ENCODE measurements around the gene DBNDD1.

DBNDD1 gene

GRCh38 chr16:90026135-90026534 is 6.9 kb upstream of the DBNDD1 start:
- no peak for DNase-seq
- H3K4me1 Mint-ChIP-seq (ENCODE audit: low read depth) = peaks cover 23% of the 10 kb centered on the region
- H3K36me3 Mint-ChIP-seq (ENCODE audit: low read depth) = peaks cover 8% of the 10 kb centered on the region
- peaks cover 3% of the 10 kb centered on the region for H3K27me3 Mint-ChIP-seq
- no peak overlapping the region for H3K27ac Mint-ChIP-seq
- H3K9me3 Mint-ChIP-seq = peaks cover 6% of the 10 kb centered on the region
- H3K4me3 Mint-ChIP-seq = no peak overlapping the region

- H3K36me3 Mint-ChIP-seq (ENCODE audit: low read depth) = peaks cover 5% of the 10 kb centered on the region
- no peak for DNase-seq
- peak overlapping the region; percentile 74 for H3K4me3 Mint-ChIP-seq
- peak overlapping the region; percentile 71 for H3K27ac Mint-ChIP-seq
- H3K27me3 Mint-ChIP-seq = peaks cover 16% of the 10 kb centered on the region
- H3K4me1 Mint-ChIP-seq (ENCODE audit: low read depth) = peaks cover 29% of the 10 kb centered on the region
- H3K9me3 Mint-ChIP-seq = peaks cover 6% of the 10 kb centered on the region
Observed at GRCh38 chr16:90023078-90023447, 3.8 kb upstream of the DBNDD1 start.

- peak overlapping the region; percentile 71 for H3K27ac Mint-ChIP-seq
- H3K36me3 Mint-ChIP-seq (ENCODE audit: low read depth) = peaks cover 5% of the 10 kb centered on the region
- peaks cover 18% of the 10 kb centered on the region for H3K27me3 Mint-ChIP-seq
- peaks cover 6% of the 10 kb centered on the region for H3K9me3 Mint-ChIP-seq
- DNase-seq = peak; percentile 89
- H3K4me3 Mint-ChIP-seq = peak overlapping the region; percentile 74
- H3K4me1 Mint-ChIP-seq (ENCODE audit: low read depth) = peaks cover 29% of the 10 kb centered on the region
Observed at GRCh38 chr16:90022209-90023077, 3.2 kb upstream of the DBNDD1 start.

DNA sequence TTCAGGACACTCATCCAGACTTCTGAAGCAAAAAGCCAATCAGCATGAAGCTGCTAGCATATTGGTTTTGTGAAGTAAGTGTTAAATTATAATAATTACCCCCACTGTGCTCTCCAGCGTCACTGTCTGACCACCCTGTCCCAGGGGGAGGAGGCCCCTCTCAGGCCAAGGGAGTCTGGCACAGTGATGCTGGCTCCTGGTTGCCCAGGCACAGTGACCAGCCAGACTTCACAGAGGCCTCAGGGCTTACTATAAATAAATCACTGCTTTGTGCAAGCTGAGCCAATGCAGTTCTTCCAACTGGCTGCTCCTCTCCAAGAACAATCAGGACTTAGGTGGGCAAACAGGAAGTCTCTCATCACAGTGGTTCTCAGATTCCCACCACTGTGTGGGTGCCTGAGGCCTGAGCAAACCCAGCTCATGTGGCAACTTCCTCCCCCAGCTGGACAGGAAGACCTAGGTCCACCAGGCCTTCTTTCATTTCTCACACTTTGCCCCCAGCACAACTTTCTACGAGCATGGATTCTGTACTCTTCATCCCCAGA is 1.7 kb upstream of the DBNDD1 start:
- H3K36me3 Mint-ChIP-seq (ENCODE audit: low read depth) = peaks cover 5% of the 10 kb centered on the region

GRCh38 chr16:90020260-90020837 is 1.1 kb upstream of the DBNDD1 start:
- no peak overlapping the region for H3K27ac Mint-ChIP-seq
- H3K4me3 Mint-ChIP-seq = peak overlapping the region; percentile 62
- peaks cover 23% of the 10 kb centered on the region for H3K4me1 Mint-ChIP-seq (ENCODE audit: low read depth)
- H3K9me3 Mint-ChIP-seq = peaks cover 6% of the 10 kb centered on the region
- H3K27me3 Mint-ChIP-seq = peaks cover 18% of the 10 kb centered on the region
- no peak for DNase-seq
- peaks cover 5% of the 10 kb centered on the region for H3K36me3 Mint-ChIP-seq (ENCODE audit: low read depth)

More for the DNA sequence above, 1.7 kb upstream of the DBNDD1 start:
- DNase-seq = no peak
- H3K4me3 Mint-ChIP-seq = no peak overlapping the region
- peaks cover 18% of the 10 kb centered on the region for H3K27me3 Mint-ChIP-seq
- peaks cover 24% of the 10 kb centered on the region for H3K4me1 Mint-ChIP-seq (ENCODE audit: low read depth)
- H3K9me3 Mint-ChIP-seq = peaks cover 6% of the 10 kb centered on the region
- H3K27ac Mint-ChIP-seq = no peak overlapping the region

DNA sequence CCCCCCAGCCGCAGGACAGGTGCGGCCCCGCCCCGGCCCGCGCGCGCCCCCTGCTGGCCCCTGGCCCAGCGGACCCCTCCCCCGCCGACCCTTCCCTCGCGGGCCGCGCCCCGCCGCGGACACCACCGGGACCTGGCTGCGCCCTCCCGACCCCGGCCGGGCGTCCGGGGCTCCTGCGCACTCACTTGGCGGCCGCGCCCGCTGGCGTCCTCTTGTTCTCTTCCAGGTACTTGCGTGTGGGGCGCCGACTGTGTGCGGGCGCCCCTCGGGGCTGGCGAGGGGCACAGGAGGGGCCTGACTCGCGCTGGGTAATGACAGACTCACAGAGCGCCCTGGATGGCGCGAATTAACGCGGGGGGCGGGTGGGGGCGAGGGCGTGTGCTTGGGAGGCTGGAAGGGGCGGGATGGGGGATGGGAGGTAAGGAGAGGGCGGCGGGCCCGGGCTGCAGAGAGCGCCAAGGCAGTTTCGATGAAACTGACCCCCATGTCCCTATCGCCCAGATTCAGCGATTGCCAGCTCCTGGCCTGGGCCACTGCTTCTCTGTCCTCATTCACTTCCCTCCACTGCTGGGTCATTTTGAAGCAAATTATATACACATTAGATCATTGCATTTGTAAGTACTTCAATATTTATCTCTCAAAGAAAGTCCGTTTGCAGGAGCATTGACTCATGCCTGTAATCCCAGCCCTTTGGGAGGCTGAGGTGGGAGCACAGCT is 445 bp upstream of the DBNDD1 start:
- peaks cover 18% of the 10 kb centered on the region for H3K27me3 Mint-ChIP-seq
- DNase-seq = peak; percentile 70
- H3K36me3 Mint-ChIP-seq (ENCODE audit: low read depth) = peaks cover 5% of the 10 kb centered on the region
- H3K4me1 Mint-ChIP-seq (ENCODE audit: low read depth) = peaks cover 23% of the 10 kb centered on the region
- H3K27ac Mint-ChIP-seq = no peak overlapping the region
- H3K9me3 Mint-ChIP-seq = peaks cover 6% of the 10 kb centered on the region
- H3K4me3 Mint-ChIP-seq = peak overlapping the region; percentile 62

DNA sequence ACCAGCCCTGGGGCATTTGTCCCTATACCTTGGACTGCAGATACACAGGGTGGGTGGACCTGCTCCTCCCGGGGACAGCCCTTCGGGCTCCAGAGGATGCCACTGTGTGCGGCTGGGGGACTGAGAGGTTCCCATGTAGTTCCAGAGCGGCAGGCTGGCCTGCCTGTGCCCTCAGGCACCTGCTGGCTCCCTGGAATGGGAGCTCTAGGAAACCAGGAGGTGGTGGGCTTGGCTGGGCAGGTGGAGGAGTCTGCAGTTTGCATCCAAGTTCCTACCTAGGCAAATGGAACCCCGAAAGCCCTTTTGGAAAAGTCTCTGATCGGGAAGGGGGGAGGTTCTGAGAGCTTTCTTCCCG is 982 bp downstream of the DBNDD1 start:
- Mint-ChIP-seq H3K4me3 (peak overlapping the region; percentile 29), H3K27ac (no peak overlapping the region)

GRCh38 chr16:90016339-90016950 is 2.8 kb downstream of the DBNDD1 start:
- peaks cover 22% of the 10 kb centered on the region for H3K27me3 Mint-ChIP-seq
- DNase-seq = no peak
- no peaks in the 10 kb centered on the region for H3K9me3 Mint-ChIP-seq
- H3K27ac Mint-ChIP-seq = no peak overlapping the region
- H3K4me3 Mint-ChIP-seq = no peak overlapping the region
- H3K4me1 Mint-ChIP-seq (ENCODE audit: low read depth) = peaks cover 9% of the 10 kb centered on the region
- no peaks in the 10 kb centered on the region for H3K36me3 Mint-ChIP-seq (ENCODE audit: low read depth)

More for the DNA sequence above, 982 bp downstream of the DBNDD1 start:
- Mint-ChIP-seq H3K27me3 (peaks cover 24% of the 10 kb centered on the region), H3K4me1 (ENCODE audit: low read depth) (peaks cover 21% of the 10 kb centered on the region), H3K36me3 (ENCODE audit: low read depth) (peaks cover 5% of the 10 kb centered on the region), H3K9me3 (peaks cover 6% of the 10 kb centered on the region)
- DNase-seq = no peak

DNA sequence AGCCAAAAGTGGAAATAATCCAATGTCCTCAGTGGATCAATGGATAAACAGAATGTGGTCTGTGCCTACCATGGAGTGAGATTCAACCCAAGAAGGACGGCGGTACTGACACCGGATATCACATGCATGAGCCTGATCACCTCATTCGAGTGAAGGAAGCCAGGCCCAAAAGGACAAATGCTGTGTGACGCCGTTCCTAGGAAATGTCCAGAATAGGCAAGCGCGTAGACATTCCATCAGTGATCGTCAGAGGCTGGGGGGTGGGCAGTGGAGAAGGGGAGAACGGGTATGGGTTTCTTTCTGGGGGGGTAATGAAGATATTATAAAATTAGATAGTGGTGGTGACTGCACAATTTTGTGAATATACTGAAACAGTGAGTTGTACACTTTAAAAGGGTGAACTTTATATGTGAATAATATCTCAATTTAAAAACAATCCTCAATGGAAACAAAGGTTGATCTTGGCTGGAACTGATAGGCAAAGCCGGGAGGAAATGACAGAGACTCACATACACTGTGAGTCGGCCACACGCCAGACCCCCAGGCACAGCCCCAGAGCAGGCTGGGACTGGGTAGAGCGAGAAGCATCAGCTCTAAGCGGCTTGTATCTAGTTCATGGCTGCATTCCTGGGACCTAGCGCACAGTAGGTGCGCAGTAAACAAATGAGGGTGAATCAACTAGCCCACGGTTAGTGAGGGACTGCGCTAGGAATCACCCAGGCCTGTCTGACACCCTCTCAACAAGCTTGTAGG is 3.5 kb downstream of the DBNDD1 start:
- no peak overlapping the region for H3K27ac Mint-ChIP-seq
- H3K4me1 Mint-ChIP-seq (ENCODE audit: low read depth) = peaks cover 5% of the 10 kb centered on the region
- H3K27me3 Mint-ChIP-seq = peaks cover 22% of the 10 kb centered on the region

GRCh38 chr16:90012991-90013745 is 6.1 kb downstream of the DBNDD1 start:
- no peak overlapping the region for H3K27ac Mint-ChIP-seq
- peaks cover 10% of the 10 kb centered on the region for H3K27me3 Mint-ChIP-seq
- no peaks in the 10 kb centered on the region for H3K9me3 Mint-ChIP-seq
- peaks cover 15% of the 10 kb centered on the region for H3K4me1 Mint-ChIP-seq (ENCODE audit: low read depth)
- no peak overlapping the region for H3K4me3 Mint-ChIP-seq
- DNase-seq = no peak
- no peaks in the 10 kb centered on the region for H3K36me3 Mint-ChIP-seq (ENCODE audit: low read depth)

More for the DNA sequence above, 3.5 kb downstream of the DBNDD1 start:
- no peak overlapping the region for H3K4me3 Mint-ChIP-seq
- no peaks in the 10 kb centered on the region for H3K9me3 Mint-ChIP-seq
- no peak for DNase-seq
- H3K36me3 Mint-ChIP-seq (ENCODE audit: low read depth) = no peaks in the 10 kb centered on the region

DNA sequence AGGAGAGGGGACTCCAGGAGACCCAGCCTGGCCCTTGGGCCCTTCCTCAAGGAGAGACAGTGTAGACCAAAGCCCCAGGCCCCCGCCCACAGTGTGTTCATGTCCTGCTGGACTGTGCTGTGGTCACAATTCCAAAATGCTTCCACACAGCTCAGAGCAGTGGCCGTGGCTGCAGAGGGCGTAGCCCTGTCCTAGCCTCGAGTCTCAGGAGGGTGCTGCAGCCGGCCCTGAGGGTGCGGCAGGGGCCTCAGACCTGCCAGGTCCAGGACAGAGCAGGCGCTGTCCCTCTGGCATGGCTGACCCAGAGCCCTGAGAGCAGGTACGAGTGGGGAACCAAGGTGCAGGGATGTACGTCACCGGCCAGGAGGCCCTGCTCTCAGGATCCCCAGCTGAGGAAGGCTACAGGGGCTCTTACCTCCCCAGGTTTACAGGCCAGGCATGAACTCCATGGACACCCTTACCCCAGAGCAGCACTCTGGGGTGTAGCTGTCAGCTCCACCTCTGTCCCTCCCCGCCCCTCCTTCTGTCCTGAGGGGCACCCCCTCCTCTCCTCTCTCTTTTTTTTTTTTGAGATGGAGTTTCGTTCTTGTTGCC is 7.3 kb downstream of the DBNDD1 start:
- Mint-ChIP-seq H3K4me1 (ENCODE audit: low read depth) (peaks cover 17% of the 10 kb centered on the region), H3K9me3 (no peaks in the 10 kb centered on the region), H3K27ac (no peak overlapping the region), H3K27me3 (peaks cover 7% of the 10 kb centered on the region), H3K36me3 (ENCODE audit: low read depth) (no peaks in the 10 kb centered on the region), H3K4me3 (no peak overlapping the region)
- no peak for DNase-seq

- no peak for DNase-seq
- H3K4me3 Mint-ChIP-seq = no peak overlapping the region
- H3K4me1 Mint-ChIP-seq (ENCODE audit: low read depth) = peaks cover 17% of the 10 kb centered on the region
- no peaks in the 10 kb centered on the region for H3K36me3 Mint-ChIP-seq (ENCODE audit: low read depth)
- peaks cover 7% of the 10 kb centered on the region for H3K27me3 Mint-ChIP-seq
- no peaks in the 10 kb centered on the region for H3K9me3 Mint-ChIP-seq
- no peak overlapping the region for H3K27ac Mint-ChIP-seq
Observed at GRCh38 chr16:90011508-90011819, 7.8 kb downstream of the DBNDD1 start.
